Measurements from ENCODE around the gene BEND7.

DNA sequence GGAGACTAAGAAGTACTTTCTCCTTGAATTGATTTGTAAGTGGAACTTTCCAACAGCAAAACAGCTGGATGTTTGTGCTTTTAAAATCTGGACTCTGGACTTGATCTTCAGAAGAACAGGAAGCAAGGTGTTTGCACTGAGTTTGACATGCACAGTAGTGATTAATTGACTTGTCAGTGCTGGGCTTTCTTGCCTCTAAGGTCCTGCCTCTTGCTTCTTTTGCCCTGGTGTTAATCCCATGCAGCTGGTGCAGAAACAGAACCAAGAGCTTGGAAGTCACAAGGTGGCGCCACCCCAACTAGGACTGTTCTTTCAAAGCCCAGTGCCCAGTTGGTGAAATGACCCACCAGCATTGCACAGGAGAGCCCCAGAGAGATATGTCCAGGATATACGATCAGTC lies 114.0 kb downstream of the BEND7 start:
- TF ChIP-seq, protein P1, sequence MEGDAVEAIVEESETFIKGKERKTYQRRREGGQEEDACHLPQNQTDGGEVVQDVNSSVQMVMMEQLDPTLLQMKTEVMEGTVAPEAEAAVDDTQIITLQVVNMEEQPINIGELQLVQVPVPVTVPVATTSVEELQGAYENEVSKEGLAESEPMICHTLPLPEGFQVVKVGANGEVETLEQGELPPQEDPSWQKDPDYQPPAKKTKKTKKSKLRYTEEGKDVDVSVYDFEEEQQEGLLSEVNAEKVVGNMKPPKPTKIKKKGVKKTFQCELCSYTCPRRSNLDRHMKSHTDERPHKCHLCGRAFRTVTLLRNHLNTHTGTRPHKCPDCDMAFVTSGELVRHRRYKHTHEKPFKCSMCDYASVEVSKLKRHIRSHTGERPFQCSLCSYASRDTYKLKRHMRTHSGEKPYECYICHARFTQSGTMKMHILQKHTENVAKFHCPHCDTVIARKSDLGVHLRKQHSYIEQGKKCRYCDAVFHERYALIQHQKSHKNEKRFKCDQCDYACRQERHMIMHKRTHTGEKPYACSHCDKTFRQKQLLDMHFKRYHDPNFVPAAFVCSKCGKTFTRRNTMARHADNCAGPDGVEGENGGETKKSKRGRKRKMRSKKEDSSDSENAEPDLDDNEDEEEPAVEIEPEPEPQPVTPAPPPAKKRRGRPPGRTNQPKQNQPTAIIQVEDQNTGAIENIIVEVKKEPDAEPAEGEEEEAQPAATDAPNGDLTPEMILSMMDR (IDR thresholded peaks at IDR 0.05), result peak; percentile 55
- TF ChIP-seq POLR2AphosphoS5 (IDR thresholded peaks at IDR 0.05; ENCODE audit: low read depth, low read length) (no peak), SIN3A (IDR thresholded peaks at IDR 0.05; ENCODE audit: borderline replicate concordance, insufficient read depth, low read depth, low read length) (no peak), TCF7L2 (IDR thresholded peaks at IDR 0.05; ENCODE audit: low read depth, low read length) (no peak)

Data from Panc1 (cell line).